ENCODE data around the gene DNAI2. TPM values are rescaled to one million over a fixed set of nuclear protein-coding genes. Genes with fewer than 3 reads are reported as not detected.

The DNAI2 gene
- total RNA-seq, 1 experiment from 2014 or later: not detected

- no peak overlapping the region for H2AFZ ChIP-seq (ENCODE audit: low read length)
- no peak overlapping the region for H3K4me2 ChIP-seq (ENCODE audit: low read length)
- TF ChIP-seq EZH2 (IDR thresholded peaks at IDR 0.05; ENCODE audit: low read length, unreplicated experiment) (no peak), EZH2phosphoT487 (IDR thresholded peaks at IDR 0.05; ENCODE audit: borderline replicate concordance, low read length) (no peak)
- TF ChIP-seq, protein P1, sequence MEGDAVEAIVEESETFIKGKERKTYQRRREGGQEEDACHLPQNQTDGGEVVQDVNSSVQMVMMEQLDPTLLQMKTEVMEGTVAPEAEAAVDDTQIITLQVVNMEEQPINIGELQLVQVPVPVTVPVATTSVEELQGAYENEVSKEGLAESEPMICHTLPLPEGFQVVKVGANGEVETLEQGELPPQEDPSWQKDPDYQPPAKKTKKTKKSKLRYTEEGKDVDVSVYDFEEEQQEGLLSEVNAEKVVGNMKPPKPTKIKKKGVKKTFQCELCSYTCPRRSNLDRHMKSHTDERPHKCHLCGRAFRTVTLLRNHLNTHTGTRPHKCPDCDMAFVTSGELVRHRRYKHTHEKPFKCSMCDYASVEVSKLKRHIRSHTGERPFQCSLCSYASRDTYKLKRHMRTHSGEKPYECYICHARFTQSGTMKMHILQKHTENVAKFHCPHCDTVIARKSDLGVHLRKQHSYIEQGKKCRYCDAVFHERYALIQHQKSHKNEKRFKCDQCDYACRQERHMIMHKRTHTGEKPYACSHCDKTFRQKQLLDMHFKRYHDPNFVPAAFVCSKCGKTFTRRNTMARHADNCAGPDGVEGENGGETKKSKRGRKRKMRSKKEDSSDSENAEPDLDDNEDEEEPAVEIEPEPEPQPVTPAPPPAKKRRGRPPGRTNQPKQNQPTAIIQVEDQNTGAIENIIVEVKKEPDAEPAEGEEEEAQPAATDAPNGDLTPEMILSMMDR (conservative IDR thresholded peaks at IDR 0.05; ENCODE audit: low read depth, low read length): no peak
- H3K79me2 ChIP-seq (ENCODE audit: low read length): no peaks in the 10 kb centered on the region
- H3K36me3 ChIP-seq (ENCODE audit: low read depth, low read length): no peaks in the 10 kb centered on the region
- no peaks in the 10 kb centered on the region for H3F3A ChIP-seq (ENCODE audit: low read length, unreplicated experiment)
- no peak for ATAC-seq
- H3K27me3 ChIP-seq (ENCODE audit: low read length): peaks cover 44% of the 10 kb centered on the region
- H3K9ac ChIP-seq (ENCODE audit: low read length): no peak overlapping the region
- no peaks in the 10 kb centered on the region for H3K9me3 ChIP-seq (ENCODE audit: low read length)
- intact Hi-C loops (cut with micrococcal nuclease): no loop called here
- no peaks in the 10 kb centered on the region for H3K4me1 ChIP-seq (ENCODE audit: insufficient read depth, low read length)
- ChIA-PET CTCF (no interaction called here), POLR2A (ENCODE audit: unreplicated experiment) (no interaction called here)
- H4K20me1 ChIP-seq (ENCODE audit: low read length): no peaks in the 10 kb centered on the region
- no peak for DNase-seq
- H3K27ac ChIP-seq (ENCODE audit: low read length): no peak overlapping the region
- H3K9me2 ChIP-seq (replicated peaks; ENCODE audit: low read length): no peaks in the 10 kb centered on the region
- no peak overlapping the region for H3K4me3 ChIP-seq (ENCODE audit: low read length)
- no TSS peak for BruUV-seq (replicated peaks)
Observed at GRCh38 chr17:74270333-74270732, 3.7 kb upstream of the DNAI2 start.

- no TSS peak for BruUV-seq (replicated peaks)
- Histone ChIP-seq H4K20me1 (ENCODE audit: low read length) (no peaks in the 10 kb centered on the region), H3F3A (ENCODE audit: low read length, unreplicated experiment) (no peaks in the 10 kb centered on the region), H3K79me2 (ENCODE audit: low read length) (no peaks in the 10 kb centered on the region), H2AFZ (ENCODE audit: low read length) (no peak overlapping the region), H3K9me2 (replicated peaks; ENCODE audit: low read length) (no peaks in the 10 kb centered on the region), H3K4me2 (ENCODE audit: low read length) (no peak overlapping the region), H3K4me1 (ENCODE audit: insufficient read depth, low read length) (no peaks in the 10 kb centered on the region), H3K36me3 (ENCODE audit: low read depth, low read length) (no peaks in the 10 kb centered on the region), H3K9ac (ENCODE audit: low read length) (no peak overlapping the region), H3K9me3 (ENCODE audit: low read length) (no peaks in the 10 kb centered on the region), H3K27me3 (ENCODE audit: low read length) (peaks cover 44% of the 10 kb centered on the region), H3K27ac (ENCODE audit: low read length) (no peak overlapping the region), H3K4me3 (ENCODE audit: low read length) (no peak overlapping the region)
- TF ChIP-seq EZH2 (IDR thresholded peaks at IDR 0.05; ENCODE audit: low read length, unreplicated experiment) (no peak), EZH2phosphoT487 (IDR thresholded peaks at IDR 0.05; ENCODE audit: borderline replicate concordance, low read length) (no peak)
- TF ChIP-seq, protein P1 (conservative IDR thresholded peaks at IDR 0.05; ENCODE audit: low read depth, low read length): no peak
- ATAC-seq: no peak
- CTCF ChIA-PET: no interaction called here
- POLR2A ChIA-PET (ENCODE audit: unreplicated experiment): no interaction called here
- no peak for DNase-seq
- intact Hi-C loops (cut with micrococcal nuclease): no loop called here
Observed at GRCh38 chr17:74271281-74271680, 2.8 kb upstream of the DNAI2 start.

- Histone ChIP-seq H3K4me1 (ENCODE audit: insufficient read depth, low read length) (no peaks in the 10 kb centered on the region), H3K9ac (ENCODE audit: low read length) (no peak overlapping the region), H3K36me3 (ENCODE audit: low read depth, low read length) (no peaks in the 10 kb centered on the region), H3K4me2 (ENCODE audit: low read length) (no peak overlapping the region), H3K9me2 (replicated peaks; ENCODE audit: low read length) (no peaks in the 10 kb centered on the region), H3K27me3 (ENCODE audit: low read length) (peaks cover 39% of the 10 kb centered on the region), H3K27ac (ENCODE audit: low read length) (no peak overlapping the region), H3K79me2 (ENCODE audit: low read length) (no peaks in the 10 kb centered on the region), H3K4me3 (ENCODE audit: low read length) (no peak overlapping the region), H3F3A (ENCODE audit: low read length, unreplicated experiment) (no peaks in the 10 kb centered on the region), H2AFZ (ENCODE audit: low read length) (no peak overlapping the region), H3K9me3 (ENCODE audit: low read length) (no peaks in the 10 kb centered on the region), H4K20me1 (ENCODE audit: low read length) (no peaks in the 10 kb centered on the region)
- BruUV-seq (replicated peaks): no TSS peak
- no peak for ATAC-seq
- ChIA-PET CTCF (no interaction called here), POLR2A (ENCODE audit: unreplicated experiment) (no interaction called here)
- no peak for TF ChIP-seq EZH2 (IDR thresholded peaks at IDR 0.05; ENCODE audit: low read length, unreplicated experiment)
- no peak for DNase-seq
- intact Hi-C loops (cut with micrococcal nuclease): no loop called here
Observed at GRCh38 chr17:74271901-74272561, 2.0 kb upstream of the DNAI2 start.
